AG09319 (cell line): ENCODE data around the gene GPC1.

ENCODE experiments used
- DNase-seq: peaks from one replicate; pipeline ENCODE4 v3.0.0-alpha.2; 2010; ENCODE audit warnings: low read depth; ENCODE audit errors: extremely low read depth
- CTCF ChIP-seq: IDR thresholded peaks from 2 replicates; pipeline ENCODE4 v1.5.1; 2011; ENCODE audit warnings: low read depth, mild to moderate bottlenecking, inconsistent platforms, low read length, moderate library complexity

GPC1 gene

GRCh38 chr2:240500561-240501423 is 65.3 kb downstream of the GPC1 start:
- no peak for DNase-seq
- TF ChIP-seq CTCF: no peak

- no peak for TF ChIP-seq CTCF
- no peak for DNase-seq
These were observed 66.1 kb downstream of the GPC1 start for GRCh38 chr2:240501531-240501991.

- DNase-seq: no peak
These were observed 66.6 kb downstream of the GPC1 start for GRCh38 chr2:240502059-240502429.

GRCh38 chr2:240502430-240503121 is 67.1 kb downstream of the GPC1 start:
- TF ChIP-seq CTCF: no peak
- no peak for DNase-seq

More at GRCh38 chr2:240502059-240502429, 66.6 kb downstream of the GPC1 start:
- no peak for TF ChIP-seq CTCF

- DNase-seq: no peak
- TF ChIP-seq CTCF: no peak
These were observed 67.9 kb downstream of the GPC1 start for GRCh38 chr2:240503375-240503774.

- DNase-seq: no peak
- no peak for TF ChIP-seq CTCF
These were observed 68.4 kb downstream of the GPC1 start for GRCh38 chr2:240503848-240504247.

GRCh38 chr2:240505910-240506309 is 70.4 kb downstream of the GPC1 start:
- no peak for DNase-seq
- TF ChIP-seq CTCF: no peak
